H1 (cell line): ENCODE measurements around the gene GDF15. TPM values are rescaled to one million over a fixed set of nuclear protein-coding genes. Genes with fewer than 3 reads are reported as not detected.

Experiments
- CTCF ChIA-PET: fragments of 300-600 bp; sonication (Branson Sonifier 250); formaldehyde crosslinking; loops from one replicate; lab custom pipeline; 2021; ENCODE audit not compliant: partially characterized antibody; lab: Charles Lee
- POLR2A ChIA-PET: fragments of 300-600 bp; sonication (Branson Sonifier 250); formaldehyde crosslinking; loops from one replicate; lab custom pipeline; 2021; ENCODE audit warnings: inconsistent platforms; ENCODE audit not compliant: partially characterized antibody; lab: Charles Lee
- DNase-seq, 2 experiments: peaks; one replicate each; pipeline versions ENCODE4 v3.0.0 to v3.0.0-alpha.2; 2010 to 2022; ENCODE audit warnings: low spot score in 2 of 2, low read depth in 1 of 2, mixed read lengths in 1 of 2
- FAIRE-seq: peaks from 2 replicates; lab custom pipeline; 2011; peaks lifted over from hg19 to GRCh38; lab: Jason Lieb, UNC
- H2AFZ ChIP-seq: 2 replicates; pipeline ENCODE4 v1.8.1; 2012; ENCODE audit warnings: low read length, inconsistent platforms
- H2AK5ac ChIP-seq: 2 replicates; pipeline ENCODE4 v1.6.1; 2013; ENCODE audit warnings: low read depth, low read length
- H2BK120ac ChIP-seq: replicated peaks from 2 replicates; pipeline ENCODE3; 2013; ENCODE audit warnings: low read depth, low read length, inconsistent platforms
- H2BK12ac ChIP-seq: 2 replicates; pipeline ENCODE4 v1.6.1; 2013; ENCODE audit warnings: low read depth, low read length
- H2BK15ac ChIP-seq: 2 replicates; pipeline ENCODE4 v1.6.1; 2013; ENCODE audit warnings: low read length
- H2BK20ac ChIP-seq: 2 replicates; pipeline ENCODE4 v1.6.1; 2013; ENCODE audit warnings: low read length
- H2BK5ac ChIP-seq: 2 replicates; pipeline ENCODE4 v1.6.1; 2013; ENCODE audit warnings: low read depth, low read length
- H3K14ac ChIP-seq: 2 replicates; pipeline ENCODE4 v1.6.1; 2013; ENCODE audit warnings: inconsistent platforms; ENCODE audit not compliant: insufficient read length
- H3K18ac ChIP-seq: 2 replicates; pipeline ENCODE4 v1.6.1; 2013; ENCODE audit warnings: low read length; ENCODE audit errors: extremely low read depth
- H3K23ac ChIP-seq: 2 replicates; pipeline ENCODE4 v1.6.1; 2013; ENCODE audit warnings: inconsistent platforms; ENCODE audit not compliant: insufficient read length
- H3K23me2 ChIP-seq: 2 replicates; pipeline ENCODE4 v1.6.1; 2013; ENCODE audit warnings: low read depth, low read length
- H3K27ac ChIP-seq: 2 replicates; pipeline ENCODE4 v1.6.1; 2011; ENCODE audit warnings: low read depth, low read length, inconsistent platforms
- H3K27me3 ChIP-seq, 4 experiments: replicated peaks in 1 of 4; 1 replicate in 1 of 4; 2 replicates in 3 of 4; pipeline versions ENCODE4 v1.6.1 to v1.8.1; 2011 to 2013; ENCODE audit warnings: low read length in 3 of 4, mild to moderate bottlenecking in 3 of 4, inconsistent platforms in 2 of 4, mixed read lengths in 2 of 4, moderate library complexity in 1 of 4; ENCODE audit not compliant: control insufficient read depth in 3 of 4, insufficient read depth in 3 of 4; ENCODE audit errors: extremely low read depth in 1 of 4
- H3K36me3 ChIP-seq, 4 experiments: 2 replicates each; pipeline versions ENCODE4 v1.6.1 to v1.8.1; 2011 to 2013; ENCODE audit warnings: mild to moderate bottlenecking in 4 of 4, low read length in 3 of 4, moderate library complexity in 2 of 4, control low read depth in 1 of 4, inconsistent platforms in 1 of 4; ENCODE audit not compliant: insufficient read depth in 4 of 4, control insufficient read depth in 2 of 4
- H3K4ac ChIP-seq: replicated peaks from 2 replicates; pipeline ENCODE3; 2013; ENCODE audit warnings: low read length, low read depth, mixed read lengths, inconsistent platforms; ENCODE audit not compliant: insufficient read length
- H3K4me1 ChIP-seq, 4 experiments: replicated peaks in 1 of 4; 1 replicate in 1 of 4; 2 replicates in 3 of 4; pipeline versions ENCODE4 v1.6.1 to v1.8.1; 2011 to 2013; ENCODE audit warnings: low read length in 3 of 4, inconsistent platforms in 2 of 4, mixed read lengths in 1 of 4; ENCODE audit not compliant: insufficient read depth in 4 of 4, control insufficient read depth in 3 of 4
- H3K4me2 ChIP-seq, 2 experiments: 2 replicates each; pipeline versions ENCODE4 v1.6.1 to v1.8.1; 2011 to 2013; ENCODE audit warnings: low read depth in 2 of 2, low read length in 2 of 2, control low read depth in 1 of 2, inconsistent platforms in 1 of 2, mild to moderate bottlenecking in 1 of 2; ENCODE audit not compliant: insufficient read depth in 1 of 2
- H3K4me3 ChIP-seq, 4 experiments: fragments of 200-600, 300-600 bp in 1 of 4; sonication (generic), shearing (Covaris generic), sonication (Bioruptor Twin) in 1 of 4; 2 replicates each; pipeline versions ENCODE4 v1.5.1 to v1.8.1; 2011 to 2016; ENCODE audit warnings: low read length in 4 of 4, low read depth in 3 of 4, control low read depth in 2 of 4, inconsistent platforms in 2 of 4, mild to moderate bottlenecking in 2 of 4, mixed read lengths in 1 of 4, moderate library complexity in 1 of 4; ENCODE audit not compliant: insufficient read depth in 2 of 4; ENCODE audit errors: extremely low read depth in 1 of 4
- H3K56ac ChIP-seq: replicated peaks from 2 replicates; pipeline ENCODE3; 2013; ENCODE audit warnings: low read depth, mild to moderate bottlenecking, mixed read lengths, low read length, inconsistent platforms; ENCODE audit not compliant: insufficient read length
- H3K79me1 ChIP-seq: 2 replicates; pipeline ENCODE4 v1.6.1; 2013; ENCODE audit warnings: low read depth, low read length, control low read depth
- H3K79me2 ChIP-seq, 2 experiments: 2 replicates each; pipeline versions ENCODE4 v1.6.1 to v1.8.1; 2012 to 2013; ENCODE audit warnings: low read length in 2 of 2, mild to moderate bottlenecking in 2 of 2, inconsistent platforms in 1 of 2; ENCODE audit not compliant: insufficient read depth in 2 of 2, control insufficient read depth in 1 of 2
- H3K9ac ChIP-seq, 4 experiments: replicated peaks in 1 of 4; 1 replicate in 1 of 4; 2 replicates in 3 of 4; pipeline versions ENCODE4 v1.6.1 to v1.8.1; 2011 to 2013; ENCODE audit warnings: low read depth in 3 of 4, low read length in 3 of 4, control low read depth in 2 of 4, mild to moderate bottlenecking in 2 of 4, moderate library complexity in 2 of 4, inconsistent platforms in 1 of 4; ENCODE audit errors: extremely low read depth in 1 of 4
- H3K9me3 ChIP-seq, 2 experiments: 2 replicates each; pipeline versions ENCODE4 v1.6.1 to v1.8.1; 2012 to 2013; ENCODE audit warnings: mild to moderate bottlenecking in 2 of 2, moderate library complexity in 2 of 2, control low read depth in 1 of 2, inconsistent platforms in 1 of 2, low read depth in 1 of 2, low read length in 1 of 2, mixed read lengths in 1 of 2; ENCODE audit not compliant: insufficient read depth in 2 of 2
- H4K20me1 ChIP-seq, 2 experiments: replicated peaks in 1 of 2; 2 replicates each; pipeline versions ENCODE3 to v1.8.1; 2011 to 2013; ENCODE audit warnings: inconsistent platforms in 2 of 2, low read length in 2 of 2, mild to moderate bottlenecking in 1 of 2; ENCODE audit not compliant: insufficient read depth in 2 of 2, control insufficient read depth in 1 of 2
- H4K5ac ChIP-seq: 2 replicates; pipeline ENCODE4 v1.6.1; 2013; ENCODE audit warnings: low read length, low read depth, mixed read lengths, inconsistent platforms; ENCODE audit not compliant: insufficient read length
- H4K8ac ChIP-seq: 2 replicates; pipeline ENCODE4 v1.8.0; 2013; ENCODE audit warnings: mild to moderate bottlenecking, moderate library complexity, low read length, inconsistent platforms; ENCODE audit not compliant: insufficient read depth; ENCODE audit errors: extremely low read depth
- H4K91ac ChIP-seq: replicated peaks from 2 replicates; pipeline ENCODE3; 2013; ENCODE audit warnings: low read length, mixed read lengths, inconsistent platforms; ENCODE audit not compliant: insufficient read length
- BCL11A ChIP-seq, 2 experiments: IDR thresholded peaks; one replicate each; pipeline ENCODE4 v1.6.1; 2011; ENCODE audit warnings: low read depth in 2 of 2, low read length in 2 of 2, mild to moderate bottlenecking in 2 of 2
- BRCA1 ChIP-seq: IDR thresholded peaks from 2 replicates; pipeline ENCODE4 v1.6.1; 2012; ENCODE audit warnings: low read depth, low read length, improper control_type of control experiment
- EZH2 ChIP-seq: fragments of 200-600 bp; sonication (generic); IDR thresholded peaks from 2 replicates; pipeline ENCODE4 v1.7.1; 2012; ENCODE audit warnings: low read depth, mild to moderate bottlenecking, moderate library complexity, low read length, inconsistent platforms; ENCODE audit not compliant: severe bottlenecking
- GTF2F1 ChIP-seq: IDR thresholded peaks from 2 replicates; pipeline ENCODE4 v1.6.1; 2012; ENCODE audit warnings: low read depth, low read length, improper control_type of control experiment, borderline replicate concordance
- HDAC6 ChIP-seq: IDR thresholded peaks from one replicate; pipeline ENCODE4 v1.7.1; 2012; ENCODE audit warnings: low read depth, mild to moderate bottlenecking, inconsistent platforms, low read length, moderate library complexity
- KDM4A ChIP-seq: IDR thresholded peaks from one replicate; pipeline ENCODE4 v1.7.1; 2012; ENCODE audit warnings: low read depth, mild to moderate bottlenecking, moderate library complexity, low read length, inconsistent platforms; ENCODE audit not compliant: severe bottlenecking
- NRF1 ChIP-seq: IDR thresholded peaks from 2 replicates; pipeline ENCODE4 v1.6.1; 2011; ENCODE audit warnings: mild to moderate bottlenecking, low read depth, low read length, improper control_type of control experiment
- POLR2AphosphoS5 ChIP-seq: IDR thresholded peaks from 2 replicates; pipeline ENCODE4 v1.6.1; 2011; ENCODE audit warnings: low read depth, low read length
- RAD21 ChIP-seq, 2 experiments: IDR thresholded peaks in 1 of 2; conservative IDR thresholded peaks in 1 of 2; 2 replicates each; pipeline ENCODE4 v1.6.1; 2011; ENCODE audit warnings: low read depth in 2 of 2, low read length in 2 of 2, improper control_type of control experiment in 1 of 2, inconsistent platforms in 1 of 2, mild to moderate bottlenecking in 1 of 2, moderate library complexity in 1 of 2
- RFX5 ChIP-seq: IDR thresholded peaks from 2 replicates; pipeline ENCODE4 v1.6.1; 2011; ENCODE audit warnings: low read depth, low read length, improper control_type of control experiment, borderline replicate concordance
- SP1 ChIP-seq: IDR thresholded peaks from 2 replicates; pipeline ENCODE4 v1.6.1; 2011; ENCODE audit warnings: low read depth, low read length
- SP2 ChIP-seq: IDR thresholded peaks from 2 replicates; pipeline ENCODE4 v1.6.1; 2012; ENCODE audit warnings: mild to moderate bottlenecking, low read length, inconsistent platforms
- TAF7 ChIP-seq: optimal IDR thresholded peaks from 2 replicates; pipeline ENCODE3; 2011; ENCODE audit warnings: low read depth, mild to moderate bottlenecking, inconsistent platforms, low read length, moderate library complexity, borderline replicate concordance
- WGBS, 2 experiments: shearing (Covaris generic) in 1 of 2; methylation state at CpG; one replicate each; pipeline versions ENCODE4 v1.1.6 to v1.1.7; 2013 to 2015; ENCODE audit warnings: low lambda C conversion rate in 2 of 2, mixed read lengths in 2 of 2, inconsistent platforms in 1 of 2, low coverage in 1 of 2, missing lambda C conversion rate in 1 of 2; ENCODE audit not compliant: insufficient replicate concordance in 2 of 2, insufficient coverage in 1 of 2, insufficient read length in 1 of 2; ENCODE audit errors: extremely low coverage in 1 of 2, missing lambda C conversion rate in 1 of 2; 5-methylcytosine and 5-hydroxymethylcytosine counted together
- polyA plus RNA-seq, 7 experiments: library from polyadenylated mRNA; depleted of rRNA in 3 of 7; stranded (reverse) in 5 of 7; unstranded in 2 of 7; fragments of >200 nt in 5 of 7; fragments of 200-250 nt in 2 of 7; gene quantifications; 1 replicate in 5 of 7; 2 replicates in 1 of 7; 4 replicates in 1 of 7; pipeline versions ENCODE4 v1.2.1 to v1.2.3, GENCODE V29; 2011 to 2013; ENCODE audit warnings: missing spikeins in 2 of 7, mixed read lengths in 2 of 7
- total RNA-seq: library from RNA; stranded (reverse); fragmentation: NEBNext Ultra II Directional; extraction: Animal tissue kit (Norgen Biotek cat#: 25700); gene quantifications from 2 replicates; pipeline ENCODE4 v1.2.1, GENCODE V29; 2021

The GDF15 gene
- total and polyA plus RNA-seq, 2 of the 8 experiments (the other 6 are each of a cell fraction or from before 2014, with no cell fraction given) = 4.1 to 8.5 TPM

GRCh38 chr19:18351544-18351943, 34.4 kb upstream of the GDF15 start:
- H3K9ac ChIP-seq = no peak overlapping the region
- no peak overlapping the region for H3K27ac ChIP-seq
- no peak overlapping the region for H2BK15ac ChIP-seq
- FAIRE-seq (no peak), DNase-seq (no peak)
- H2BK12ac ChIP-seq = no peak overlapping the region
- no peaks in the 10 kb centered on the region for H4K20me1 ChIP-seq
- H4K8ac ChIP-seq = no peak overlapping the region
- no peak overlapping the region for H3K4me3 ChIP-seq
- H3K9me3 ChIP-seq = no peaks in the 10 kb centered on the region
- no peak overlapping the region for H3K23ac ChIP-seq
- no peak overlapping the region for H2AFZ ChIP-seq
- H3K36me3 ChIP-seq = no peaks in the 10 kb centered on the region; a peak in 2 of 8 replicates
- no peak overlapping the region for H2BK20ac ChIP-seq
- H3K4me1 ChIP-seq = no peaks in the 10 kb centered on the region
- no peak overlapping the region for H4K5ac ChIP-seq
- no peak overlapping the region for H3K56ac ChIP-seq
- H3K27me3 ChIP-seq = no peaks in the 10 kb centered on the region
- ChIA-PET CTCF (interaction anchor here (0.7 to 6.1 kb wide), 7 partner anchors 8 to 80 kb away, joined by 3 to 132 read pairs (median 24); partner anchors contain the start of genes PGPEP1 and SSBP4), POLR2A (interaction anchor here (1.4 kb wide), 1 partner anchor 13 kb away, joined by 3 read pairs; no protein-coding TSS in a partner anchor)
- no peak overlapping the region for H3K18ac ChIP-seq
- no peak overlapping the region for H2BK5ac ChIP-seq
- no peak overlapping the region for H3K14ac ChIP-seq
- H2AK5ac ChIP-seq = no peak overlapping the region
- no peak overlapping the region for H3K4me2 ChIP-seq
- H2BK120ac ChIP-seq = no peak overlapping the region
- no peak overlapping the region for H3K4ac ChIP-seq
- H3K23me2 ChIP-seq = no peaks in the 10 kb centered on the region
- no peak overlapping the region for H4K91ac ChIP-seq
- H3K79me1 ChIP-seq = no peaks in the 10 kb centered on the region
- 98% methylated on average over 5 of the region's 7 CpGs; no CpG with 5 or more reads in 1 of the 2 experiments for WGBS, 2 experiments
- no peaks in the 10 kb centered on the region for H3K79me2 ChIP-seq
- TF ChIP-seq EZH2 (no peak), GTF2F1 (no peak), TAF7 (no peak), SP2 (no peak), SP1 (no peak), BRCA1 (no peak), RAD21 (IDR thresholded peaks at IDR 0.05 in 1 of 2, conservative IDR thresholded peaks at IDR 0.05 in 1 of 2; ENCODE audit: low read depth in 2 of 2, low read length in 2 of 2) (no peak), HDAC6 (no peak), POLR2AphosphoS5 (no peak), NRF1 (no peak), RFX5 (no peak), BCL11A (IDR thresholded peaks at IDR 0.05; ENCODE audit: low read depth in 2 of 2, low read length in 2 of 2) (no peak), KDM4A (no peak)
